IPS-18c (cell line): ENCODE results near the gene FGF9.

Source experiments
- H3K4me3 ChIP-seq: 2 replicates; pipeline ENCODE4 v1.7.0; 2013; ENCODE audit warnings: low read depth, mild to moderate bottlenecking, low read length, moderate library complexity; ENCODE audit not compliant: insufficient read depth
- H3K9me3 ChIP-seq: one replicate; pipeline ENCODE4 v1.6.1; 2013; ENCODE audit warnings: mild to moderate bottlenecking, low read length, moderate library complexity; ENCODE audit not compliant: control insufficient read depth, insufficient read depth

FGF9 gene

GRCh38 chr13:21694831-21695230, 24.0 kb downstream of the FGF9 start:
- H3K4me3 ChIP-seq: no peak overlapping the region
- no peaks in the 10 kb centered on the region for H3K9me3 ChIP-seq

GRCh38 chr13:21695546-21695945, 24.7 kb downstream of the FGF9 start:
- H3K4me3 ChIP-seq: no peak overlapping the region
- H3K9me3 ChIP-seq: no peaks in the 10 kb centered on the region

GRCh38 chr13:21696865-21697448, 26.1 kb downstream of the FGF9 start:
- no peaks in the 10 kb centered on the region for H3K9me3 ChIP-seq

GRCh38 chr13:21698817-21699679, 28.2 kb downstream of the FGF9 start:
- no peaks in the 10 kb centered on the region for H3K9me3 ChIP-seq
- H3K4me3 ChIP-seq: no peak overlapping the region

More at GRCh38 chr13:21696865-21697448, 26.1 kb downstream of the FGF9 start:
- no peak overlapping the region for H3K4me3 ChIP-seq

GRCh38 chr13:21701460-21701859, 30.6 kb downstream of the FGF9 start:
- no peak overlapping the region for H3K4me3 ChIP-seq
- no peaks in the 10 kb centered on the region for H3K9me3 ChIP-seq

- Histone ChIP-seq H3K4me3 (no peak overlapping the region), H3K9me3 (no peaks in the 10 kb centered on the region)
Observed at GRCh38 chr13:21703846-21704245, 33.0 kb downstream of the FGF9 start.

GRCh38 chr13:21707586-21707985, 36.7 kb downstream of the FGF9 start:
- Histone ChIP-seq H3K9me3 (no peaks in the 10 kb centered on the region), H3K4me3 (no peak overlapping the region)

- Histone ChIP-seq H3K9me3 (no peaks in the 10 kb centered on the region), H3K4me3 (no peak overlapping the region)
Observed at GRCh38 chr13:21709697-21710096, 38.8 kb downstream of the FGF9 start.

GRCh38 chr13:21710163-21710562, 39.3 kb downstream of the FGF9 start:
- no peak overlapping the region for H3K4me3 ChIP-seq

GRCh38 chr13:21717817-21718216, 46.9 kb downstream of the FGF9 start:
- no peak overlapping the region for H3K4me3 ChIP-seq

More at GRCh38 chr13:21710163-21710562, 39.3 kb downstream of the FGF9 start:
- no peaks in the 10 kb centered on the region for H3K9me3 ChIP-seq

GRCh38 chr13:21719463-21719862, 48.6 kb downstream of the FGF9 start:
- no peak overlapping the region for H3K4me3 ChIP-seq
- no peaks in the 10 kb centered on the region for H3K9me3 ChIP-seq

More at GRCh38 chr13:21717817-21718216, 46.9 kb downstream of the FGF9 start:
- H3K9me3 ChIP-seq: no peaks in the 10 kb centered on the region

GRCh38 chr13:21723807-21724505, 53.1 kb downstream of the FGF9 start:
- Histone ChIP-seq H3K9me3 (no peaks in the 10 kb centered on the region), H3K4me3 (no peak overlapping the region)

- Histone ChIP-seq H3K9me3 (no peaks in the 10 kb centered on the region), H3K4me3 (no peak overlapping the region)
Observed at GRCh38 chr13:21730186-21730880, 59.5 kb downstream of the FGF9 start.

GRCh38 chr13:21733475-21734263, 62.8 kb downstream of the FGF9 start:
- no peaks in the 10 kb centered on the region for H3K9me3 ChIP-seq
- no peak overlapping the region for H3K4me3 ChIP-seq

- Histone ChIP-seq H3K9me3 (no peaks in the 10 kb centered on the region), H3K4me3 (no peak overlapping the region)
Observed at GRCh38 chr13:21734961-21735360, 64.1 kb downstream of the FGF9 start.

- Histone ChIP-seq H3K4me3 (no peak overlapping the region), H3K9me3 (no peaks in the 10 kb centered on the region)
Observed at GRCh38 chr13:21735701-21736401, 65.0 kb downstream of the FGF9 start.
